HG03469 (cell line): Measurements from ENCODE around the gene TMEM82.

ENCODE experiments used
- ATAC-seq: cut with Tn5 transposase; IDR thresholded peaks from one replicate; pipeline ENCODE4 v1.9.1; 2021; ENCODE audit warnings: mild to moderate bottlenecking, moderate library complexity, moderate number of reproducible peaks; ENCODE audit not compliant: unreplicated experiment

Gene TMEM82

DNA sequence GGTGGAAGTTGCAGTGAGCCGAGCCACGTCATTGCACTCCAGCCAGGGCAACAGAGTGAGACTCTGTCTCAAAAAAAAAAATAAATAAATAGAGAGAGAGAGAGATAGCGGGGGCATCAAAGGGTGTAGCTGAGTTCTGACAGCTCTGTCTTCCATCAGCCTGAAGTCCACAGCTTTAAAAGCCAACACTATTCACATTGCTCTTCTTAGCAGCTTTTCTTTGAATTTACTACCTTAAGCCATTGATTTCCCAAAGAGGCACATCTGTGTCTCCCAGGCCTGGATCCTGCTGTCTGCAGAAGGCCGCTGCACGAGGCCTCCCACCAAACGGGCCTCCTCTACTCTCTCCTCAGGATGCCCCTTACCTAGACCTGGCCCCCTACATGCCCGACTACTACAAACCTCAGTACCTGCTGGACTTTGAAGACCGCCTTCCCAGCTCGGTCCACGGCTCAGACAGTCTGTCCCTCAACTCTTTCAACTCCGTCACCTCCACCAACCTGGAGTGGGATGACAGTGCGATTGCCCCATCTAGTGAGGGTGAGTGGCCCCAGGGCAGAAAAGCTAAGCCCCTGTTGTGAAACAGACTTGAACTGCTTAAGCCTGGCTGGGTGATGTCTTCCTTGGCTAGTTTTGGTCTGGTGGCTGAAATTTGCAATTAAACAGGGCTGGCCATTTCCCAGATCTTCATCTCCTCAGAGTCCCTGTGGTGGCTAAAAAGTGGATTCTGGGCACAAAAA, 22.7 kb upstream of the TMEM82 start:
- ATAC-seq, result no peak

DNA sequence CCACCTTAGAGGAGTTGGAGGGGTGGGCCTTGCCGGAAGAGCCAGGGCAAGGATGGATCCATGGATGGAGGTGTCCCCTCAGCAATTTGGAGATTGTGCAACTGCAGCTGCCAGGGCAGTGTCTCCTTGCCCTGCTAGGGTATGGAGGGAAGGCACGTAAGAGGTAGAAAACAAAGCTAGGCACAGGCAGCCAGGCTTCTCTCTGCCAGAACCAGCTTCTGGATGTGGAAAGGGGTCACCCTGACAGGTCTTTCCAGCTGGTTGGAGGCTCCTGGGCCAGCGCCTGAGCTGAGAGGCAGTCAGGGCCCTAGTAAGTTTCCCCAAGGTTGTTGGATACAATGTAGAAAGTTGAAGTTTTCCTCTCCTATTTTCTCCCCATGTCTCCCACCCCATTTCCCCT, 21.4 kb upstream of the TMEM82 start:
- no peak for ATAC-seq

DNA sequence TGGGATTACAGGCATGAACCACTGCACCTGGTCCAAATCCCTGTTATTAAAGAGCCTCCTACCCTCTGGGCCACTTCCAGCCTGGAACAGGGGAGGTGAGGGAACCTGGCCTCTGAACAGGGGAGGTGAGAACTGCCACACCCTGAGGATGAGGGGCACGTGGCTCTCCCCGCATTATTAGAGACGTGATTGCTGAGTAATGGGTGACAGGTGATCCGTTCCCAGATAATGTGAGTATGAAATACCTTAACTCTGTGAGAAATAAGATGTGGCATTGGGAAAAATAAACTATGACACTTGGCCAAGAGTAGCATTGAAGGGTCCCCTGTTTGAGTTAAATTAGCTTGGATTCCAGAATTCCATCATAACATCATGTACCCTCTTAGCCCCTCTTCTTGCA, 19.9 kb upstream of the TMEM82 start:
- ATAC-seq, result no peak

DNA sequence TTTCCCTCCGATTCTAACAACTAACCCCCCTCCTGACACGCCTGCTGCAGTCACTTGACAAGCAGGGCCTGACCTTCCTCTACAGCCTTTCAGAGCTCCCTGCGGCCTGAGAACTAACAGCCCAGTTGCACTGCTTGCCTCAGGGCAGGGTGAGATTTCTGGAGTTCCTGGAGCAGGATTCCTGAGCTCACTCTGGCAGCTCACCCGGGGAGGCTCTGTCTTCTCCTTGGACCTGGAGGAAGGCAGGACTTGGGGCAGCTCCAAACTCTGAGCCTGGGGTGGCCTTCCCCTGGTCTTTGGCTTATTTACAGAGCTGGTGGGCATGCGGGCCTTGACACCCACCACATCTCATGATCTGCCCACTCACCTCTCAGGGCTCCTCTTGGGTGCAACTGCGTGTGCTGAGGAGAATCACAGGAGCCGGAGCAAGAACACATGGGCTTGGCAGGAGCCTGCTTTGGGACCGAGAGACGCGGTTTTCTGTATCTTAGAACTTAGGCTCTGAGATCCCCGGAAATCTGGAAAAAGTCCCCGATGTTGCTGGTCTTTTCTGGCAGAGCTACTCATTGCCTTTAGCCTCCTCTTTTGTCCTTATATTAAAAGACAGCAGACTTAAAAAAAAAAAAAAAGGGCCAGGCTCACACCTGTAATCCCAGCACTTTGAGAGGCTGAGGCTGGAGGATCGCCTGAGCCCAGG, 19.3 kb upstream of the TMEM82 start:
- ATAC-seq, result no peak

DNA sequence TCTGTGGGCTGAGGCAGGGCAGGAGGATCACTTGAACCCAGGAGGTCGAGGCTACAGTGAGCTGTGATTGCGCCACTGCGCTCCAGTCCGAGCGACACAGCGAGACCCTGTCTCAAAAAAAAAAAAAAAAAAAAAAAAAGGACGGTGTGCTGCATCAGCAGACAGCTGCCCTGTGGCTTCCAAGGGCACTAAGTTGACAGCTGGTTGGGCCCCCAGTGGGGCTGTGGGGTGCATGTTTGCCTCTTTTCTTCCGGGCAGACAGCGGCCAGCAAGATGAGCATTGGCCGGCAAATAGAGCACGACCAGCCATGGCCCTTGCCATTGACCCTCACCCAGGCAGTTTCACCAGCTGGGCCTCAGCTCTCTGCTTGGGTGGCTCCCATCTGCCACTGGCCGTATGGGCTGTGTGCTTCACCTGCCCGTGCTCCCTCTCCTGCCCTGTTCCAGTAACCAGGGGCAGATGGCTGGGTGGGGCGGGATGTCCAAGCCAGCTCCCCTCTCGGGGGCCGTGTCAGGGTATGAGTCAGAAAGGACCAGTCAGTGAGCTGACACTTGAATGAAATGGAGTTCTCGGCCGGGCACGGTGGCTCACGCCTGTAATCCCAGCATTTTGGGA, 18.6 kb upstream of the TMEM82 start:
- no peak for ATAC-seq

DNA sequence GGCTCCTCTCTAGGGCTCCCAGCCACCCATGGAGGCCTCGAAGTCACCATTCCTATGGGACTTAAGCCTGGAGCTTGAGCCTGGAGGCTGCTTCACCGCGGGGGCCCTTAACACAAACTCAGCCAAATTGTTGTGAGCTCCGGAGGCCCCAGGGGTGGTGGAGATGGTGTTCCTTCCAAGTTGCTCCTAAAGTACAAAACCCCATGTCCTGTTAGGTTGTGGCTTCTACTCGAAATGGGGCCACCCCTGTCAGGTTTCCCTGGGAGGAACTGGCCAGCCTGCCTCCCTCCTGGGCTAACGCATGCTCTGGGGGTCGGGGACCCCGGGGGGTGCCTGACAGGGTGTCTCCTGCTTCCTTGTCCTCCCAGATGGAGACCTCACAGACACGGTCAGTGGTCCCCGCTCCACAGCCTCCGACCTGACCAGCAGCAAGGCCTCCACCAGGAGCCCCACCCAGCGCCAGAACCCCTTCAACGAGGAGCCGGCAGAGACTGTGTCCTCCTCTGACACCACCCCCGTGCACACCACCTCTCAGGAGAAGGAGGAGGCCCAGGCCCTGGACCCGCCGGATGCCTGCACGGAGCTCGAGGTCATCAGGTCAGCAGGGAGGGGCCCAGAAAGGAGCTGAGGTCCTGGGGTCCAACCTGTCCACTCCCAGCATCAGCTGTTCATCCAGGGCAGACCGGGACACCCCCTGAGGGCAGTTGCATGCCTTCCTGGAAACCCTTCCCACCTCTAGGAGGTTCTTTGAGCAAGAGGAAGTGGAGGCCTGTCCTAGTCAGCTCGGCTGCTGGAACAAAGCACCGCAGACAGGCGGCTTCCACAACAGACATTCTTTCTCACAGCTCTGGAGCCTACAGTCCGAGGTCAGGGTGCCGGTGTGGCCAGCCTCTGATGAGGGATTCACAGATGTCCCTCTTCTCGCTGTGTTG, 17.1 kb upstream of the TMEM82 start:
- no peak for ATAC-seq

DNA sequence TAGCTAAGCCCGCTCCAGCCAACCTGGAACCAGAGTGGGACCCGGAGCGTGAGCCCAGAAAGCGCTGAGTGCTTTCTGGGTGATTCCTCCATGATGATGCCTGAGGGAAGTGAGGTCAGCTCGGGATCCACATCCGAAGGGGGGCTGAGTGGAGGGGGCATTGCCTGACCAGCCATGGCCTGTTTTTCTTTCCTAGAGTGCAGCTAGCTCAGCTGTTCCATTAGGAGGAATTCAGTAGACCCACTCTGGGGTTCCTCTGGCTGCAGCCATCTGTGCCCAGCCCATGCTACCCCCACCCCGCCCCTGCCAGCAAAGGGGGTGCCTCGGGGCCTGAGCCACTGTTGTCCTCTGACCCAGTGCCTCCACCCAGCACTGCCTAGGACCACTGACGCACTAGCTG, 15.8 kb upstream of the TMEM82 start:
- no peak for ATAC-seq

DNA sequence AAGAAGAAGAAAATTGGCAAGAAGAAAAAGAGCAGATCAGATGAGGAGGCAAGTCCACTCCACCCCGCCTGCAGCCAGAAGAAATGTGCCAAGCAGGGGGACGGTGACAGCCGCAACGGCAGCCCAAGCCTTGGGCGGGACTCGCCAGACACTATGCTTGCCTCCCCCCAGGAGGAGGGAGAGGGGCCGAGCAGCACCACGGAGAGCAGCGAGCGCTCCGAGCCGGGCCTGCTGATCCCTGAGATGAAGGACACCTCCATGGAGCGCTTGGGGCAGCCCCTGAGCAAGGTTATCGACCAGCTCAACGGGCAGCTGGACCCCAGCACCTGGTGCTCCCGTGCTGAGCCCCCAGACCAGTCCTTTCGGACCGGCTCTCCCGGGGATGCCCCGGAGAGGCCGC, 15.3 kb upstream of the TMEM82 start:
- ATAC-seq, result no peak

DNA sequence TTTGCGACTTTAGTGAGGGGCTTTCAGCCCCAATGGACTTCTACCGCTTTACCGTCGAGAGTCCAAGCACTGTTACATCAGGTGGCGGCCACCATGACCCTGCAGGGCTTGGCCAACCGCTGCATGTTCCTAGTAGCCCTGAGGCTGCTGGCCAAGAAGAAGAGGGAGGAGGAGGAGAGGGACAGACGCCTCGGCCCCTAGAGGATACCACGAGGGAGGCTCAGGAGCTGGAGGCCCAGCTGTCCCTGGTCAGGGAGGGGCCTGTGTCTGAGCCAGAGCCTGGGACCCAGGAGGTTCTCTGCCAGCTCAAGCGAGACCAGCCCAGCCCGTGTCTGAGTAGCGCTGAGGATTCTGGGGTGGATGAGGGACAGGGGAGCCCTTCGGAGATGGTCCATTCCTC, 14.9 kb upstream of the TMEM82 start:
- no peak for ATAC-seq

DNA sequence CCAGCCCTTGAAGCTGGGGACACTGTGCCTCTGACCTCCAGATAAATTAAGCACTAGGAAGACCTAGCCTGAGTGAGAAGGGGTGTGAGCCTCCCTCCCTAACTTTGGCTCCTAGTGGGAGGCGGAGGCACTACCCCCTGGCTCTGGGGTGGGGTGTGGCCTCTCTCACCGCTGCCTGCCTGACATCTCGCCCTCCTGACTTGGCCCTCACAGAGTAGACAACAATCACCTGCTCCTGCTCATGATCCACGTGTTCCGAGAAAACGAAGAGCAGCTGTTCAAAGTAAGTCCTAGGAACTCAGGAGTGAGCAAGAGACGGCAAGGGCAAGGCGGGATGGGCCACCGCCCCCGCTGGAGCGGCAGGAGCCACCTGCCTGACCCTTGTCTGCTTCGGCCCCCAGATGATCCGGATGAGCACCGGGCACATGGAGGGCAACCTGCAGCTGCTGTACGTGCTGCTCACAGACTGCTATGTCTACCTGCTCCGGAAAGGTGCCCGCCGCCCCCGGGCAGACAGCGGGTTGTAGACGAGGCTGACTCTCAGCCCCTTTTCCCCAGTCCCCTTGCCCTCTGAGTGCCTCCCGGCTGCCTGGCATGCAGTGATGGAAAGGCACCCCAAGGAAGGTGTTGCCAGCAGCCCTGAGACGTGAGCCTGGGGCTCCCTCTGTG, 14.3 kb upstream of the TMEM82 start:
- no peak for ATAC-seq

DNA sequence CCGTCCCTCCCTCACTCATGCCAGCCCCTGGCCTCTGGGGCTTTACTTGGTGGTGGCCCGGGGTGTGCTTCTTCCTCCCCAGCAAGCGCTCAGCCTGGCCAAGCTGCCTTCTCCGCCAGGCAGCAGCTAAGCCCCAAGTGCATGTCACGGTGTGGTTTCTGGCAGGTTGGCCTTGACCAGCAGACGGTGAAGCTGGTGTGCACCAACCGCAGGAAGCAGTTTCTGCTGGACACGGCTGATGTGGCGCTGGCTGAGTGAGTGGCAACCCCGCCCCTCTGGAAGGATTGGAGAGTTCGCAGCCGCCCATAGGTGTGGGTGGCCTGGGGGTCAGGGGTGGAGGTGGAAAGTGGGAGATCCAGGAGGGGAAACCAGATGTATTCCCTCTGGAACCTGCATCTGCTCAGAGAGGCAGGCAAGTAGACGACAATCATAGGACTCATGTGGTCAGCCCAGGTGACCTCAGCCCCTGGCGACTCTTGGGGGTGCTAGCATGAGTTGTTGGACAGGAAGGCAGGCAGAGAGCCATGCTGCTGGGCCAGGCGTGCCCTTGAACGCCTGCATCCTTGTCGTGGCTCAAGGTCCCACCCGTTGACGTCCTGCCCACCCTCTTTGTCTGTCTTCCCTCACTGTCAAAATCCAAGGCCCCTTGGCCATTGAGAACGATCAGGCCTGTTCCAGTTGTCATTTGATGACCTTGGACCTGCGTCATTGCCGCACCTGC, 13.2 kb upstream of the TMEM82 start:
- no peak for ATAC-seq

DNA sequence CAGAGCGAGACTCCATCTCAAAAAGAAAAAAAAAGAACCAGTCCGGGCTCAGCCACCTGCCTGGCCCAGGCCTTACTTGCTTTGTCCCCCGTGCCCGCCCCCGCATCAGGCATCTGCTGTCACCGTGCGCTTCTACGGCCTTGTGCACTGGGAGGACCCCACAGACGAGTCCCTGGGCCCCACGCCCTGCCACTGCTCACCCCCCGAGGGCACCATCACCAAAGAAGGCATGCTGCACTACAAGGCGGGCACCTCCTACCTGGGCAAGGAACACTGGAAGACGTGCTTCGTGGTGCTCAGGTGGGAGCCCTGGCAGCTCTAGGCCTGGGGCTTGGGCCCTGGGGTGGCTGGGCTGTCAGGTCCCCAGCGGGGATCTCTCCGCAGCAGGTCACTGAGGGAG, 11.9 kb upstream of the TMEM82 start:
- no peak for ATAC-seq

DNA sequence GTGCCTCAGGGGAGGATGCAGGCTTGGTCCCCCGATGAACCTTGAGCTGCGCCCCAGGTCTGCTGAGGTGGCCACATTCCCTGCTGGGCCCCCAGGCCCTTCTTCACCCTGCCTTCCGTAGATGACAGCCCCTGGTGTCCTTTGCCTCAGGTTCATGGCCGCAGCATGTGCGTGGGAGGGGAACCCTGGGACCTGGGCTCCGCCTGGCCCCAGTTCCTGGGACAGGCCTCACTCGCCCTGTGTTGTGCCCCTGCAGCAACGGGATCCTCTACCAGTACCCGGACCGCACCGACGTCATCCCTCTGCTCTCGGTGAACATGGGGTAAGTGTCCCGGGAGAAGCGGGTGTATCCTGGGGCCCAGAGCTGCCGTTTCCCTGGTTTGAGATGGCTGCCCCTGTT, 11.4 kb upstream of the TMEM82 start:
- no peak for ATAC-seq

DNA sequence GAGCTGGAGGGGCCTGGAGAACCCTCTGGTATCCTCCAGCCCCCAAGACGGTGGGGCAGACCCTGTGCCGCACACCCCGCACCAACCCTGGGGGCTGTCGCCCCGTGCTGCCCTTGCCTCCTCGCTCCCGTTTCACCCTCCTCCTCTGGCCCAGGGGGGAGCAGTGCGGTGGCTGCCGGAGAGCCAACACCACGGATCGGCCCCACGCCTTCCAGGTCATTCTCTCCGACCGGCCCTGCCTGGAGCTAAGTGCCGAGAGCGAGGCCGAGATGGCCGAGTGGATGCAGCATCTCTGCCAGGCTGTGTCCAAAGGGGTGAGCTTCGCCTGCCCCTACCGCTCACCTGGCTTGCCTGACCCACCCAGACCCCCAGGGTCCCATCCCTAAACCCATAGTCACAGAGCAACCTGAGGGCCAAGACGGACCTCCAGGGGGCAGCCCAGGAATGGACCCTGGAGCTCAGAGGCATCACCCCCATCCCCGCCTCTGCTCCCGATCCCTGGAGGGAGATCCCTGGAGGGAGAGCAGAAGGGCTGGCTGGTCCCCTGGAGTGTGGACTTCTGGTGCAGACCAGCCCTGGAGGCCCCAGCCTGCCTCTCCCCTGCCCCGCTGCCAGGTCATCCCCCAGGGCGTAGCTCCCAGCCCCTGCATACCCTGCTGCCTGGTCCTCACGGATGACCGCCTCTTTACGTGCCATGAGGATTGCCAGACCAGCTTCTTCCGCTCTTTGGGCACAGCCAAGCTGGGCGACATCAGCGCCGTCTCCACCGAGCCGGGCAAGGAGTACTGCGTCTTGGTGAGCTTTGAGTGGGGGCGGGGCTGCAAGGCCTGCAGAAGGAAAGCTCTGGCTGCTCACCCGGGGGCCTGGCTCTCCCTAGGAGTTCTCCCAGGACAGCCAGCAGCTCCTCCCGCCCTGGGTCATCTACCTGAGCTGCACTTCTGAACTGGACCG, 10.3 kb upstream of the TMEM82 start:
- ATAC-seq, result no peak

DNA sequence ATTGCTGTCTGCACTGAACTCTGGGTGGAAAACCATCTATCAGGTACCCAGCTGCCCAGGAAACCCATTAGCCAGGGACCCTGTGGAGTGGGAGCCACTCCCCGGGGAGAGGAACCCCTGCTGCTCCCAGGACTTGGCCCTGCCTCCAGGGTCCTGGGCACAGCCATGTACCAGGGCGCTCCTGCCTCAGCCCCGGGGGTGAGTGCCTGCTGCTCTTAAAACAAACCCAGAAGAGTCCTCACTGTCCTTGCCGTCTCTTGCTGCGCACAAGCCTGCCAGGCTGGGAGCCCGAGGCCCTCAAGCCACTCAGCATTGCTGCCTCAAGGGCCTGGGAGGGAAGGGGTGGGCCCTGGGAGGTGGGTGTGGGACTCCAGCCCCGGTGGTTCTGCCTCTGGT, 9.6 kb upstream of the TMEM82 start:
- no peak for ATAC-seq

DNA sequence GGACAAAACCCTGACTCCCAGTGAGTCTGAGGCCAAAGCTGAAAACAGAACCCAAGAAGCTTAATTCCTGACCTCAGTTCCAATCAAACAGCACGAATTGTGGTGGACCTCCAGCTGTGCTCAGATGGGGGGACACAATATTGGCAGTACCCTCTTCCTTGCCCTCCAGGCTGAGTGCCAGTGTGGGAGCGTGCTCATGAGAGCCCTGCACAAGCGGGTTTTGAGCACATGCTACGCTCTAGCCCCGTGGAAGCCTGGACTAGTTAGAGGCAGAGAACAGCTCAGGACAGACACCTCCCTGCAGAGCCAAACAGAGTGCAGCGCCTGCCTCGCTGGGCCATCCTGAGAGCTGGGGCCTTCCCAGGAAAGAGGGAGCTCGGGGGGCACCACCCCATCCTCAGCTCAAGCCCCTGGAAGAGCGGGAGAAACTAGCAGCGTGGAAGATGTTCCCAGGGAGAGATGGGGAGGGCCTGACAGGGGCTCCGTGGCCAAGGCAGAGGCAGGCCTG, 9.0 kb upstream of the TMEM82 start:
- no peak for ATAC-seq

DNA sequence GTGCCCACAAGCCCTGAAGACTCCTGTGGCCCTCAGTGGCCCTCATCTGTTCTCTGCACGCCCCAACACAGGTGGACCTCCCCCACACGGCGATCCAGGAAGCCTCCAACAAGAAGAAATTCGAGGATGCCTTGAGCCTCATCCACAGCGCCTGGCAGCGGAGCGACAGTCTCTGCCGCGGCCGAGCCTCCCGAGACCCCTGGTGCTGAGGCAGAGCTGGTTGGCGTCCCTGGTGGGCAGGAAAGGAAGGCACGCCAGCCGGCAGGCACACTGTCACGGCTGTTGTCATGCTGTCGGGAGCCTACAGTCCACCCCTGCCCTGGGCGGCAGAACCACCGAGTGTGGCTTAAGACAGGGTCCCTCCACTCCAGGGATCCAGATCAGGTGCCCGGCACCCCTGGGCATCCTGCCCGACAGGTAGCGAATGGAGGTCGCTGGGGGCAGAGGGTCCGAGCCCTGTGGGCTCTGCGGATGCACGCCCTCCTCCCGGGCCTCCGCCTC, 8.5 kb upstream of the TMEM82 start:
- ATAC-seq, result no peak

DNA sequence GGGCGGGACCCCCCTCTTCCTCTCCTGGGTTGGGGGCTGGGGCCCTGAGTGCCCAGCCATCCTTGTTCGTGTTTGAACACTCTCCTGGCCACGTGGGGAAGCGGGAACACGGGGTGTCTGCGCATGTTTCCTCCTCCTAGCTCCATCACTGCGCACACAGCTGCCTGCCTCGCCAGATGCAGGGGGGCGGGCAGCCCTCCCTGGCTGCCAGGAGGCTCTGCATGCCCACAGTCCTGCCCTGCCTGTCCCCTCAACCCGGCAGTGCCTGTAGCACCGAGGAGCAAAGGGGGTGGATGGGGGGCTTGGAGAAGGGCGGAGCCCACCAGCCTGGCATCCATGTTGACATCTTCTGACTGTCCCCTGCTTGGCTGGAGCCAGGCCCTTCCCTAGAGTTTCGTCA, 8.0 kb upstream of the TMEM82 start:
- no peak for ATAC-seq

DNA sequence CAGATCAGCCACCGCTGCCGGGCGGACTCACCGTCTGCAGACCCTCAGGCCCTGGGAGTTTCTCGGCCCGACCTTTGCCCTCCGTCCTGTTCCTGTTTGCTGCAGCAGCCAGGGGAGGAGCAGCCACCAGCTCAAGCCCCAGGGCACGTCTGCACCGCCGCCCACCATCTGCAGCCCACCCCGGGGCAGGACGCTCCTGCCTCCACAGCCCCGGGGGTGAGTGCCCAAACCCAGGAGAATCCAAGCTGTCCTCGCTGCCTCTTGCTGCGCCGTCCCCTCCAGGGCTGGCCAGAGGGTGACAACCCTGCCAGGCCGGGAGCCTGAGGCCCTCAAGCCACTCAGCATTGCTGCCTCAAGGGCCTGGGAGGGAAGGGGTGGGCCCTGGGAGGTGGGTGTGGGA, 7.4 kb upstream of the TMEM82 start:
- no peak for ATAC-seq
